Stimulated activated naive B cell treated with anti-CD40 and anti-IgM and Interleukin-4, amounts not matched to agents 10 μg/mL and 1 μg/mL and 100 μg/mL, for 72 hours (primary cell): Measurements from ENCODE around the gene ZCCHC17.
"Not testable (repeated sequence)": the region's sequence is repeated elsewhere in the genome, so short reads cannot be mapped to it uniquely, and the experiment has no call there.

ENCODE experiments used
- ATAC-seq, 2 donors: fragments of 150-1000 bp; cut with Tn5 transposase; replicated peaks; 2 replicates each; pipeline ENCODE4 v1.10.0; 2021; ENCODE audit warnings: moderate library complexity in 1 of 2
- DNase-seq: peaks from one replicate; pipeline ENCODE4 v3.0.0; 2021
- H3K27ac Mint-ChIP-seq: one replicate; pipeline ENCODE4 v1.8.0; 2022; ENCODE audit warnings: mild to moderate bottlenecking, mixed read lengths
- H3K27me3 Mint-ChIP-seq, 2 donors: one replicate each; pipeline ENCODE4 v1.8.0; 2022; ENCODE audit warnings: mixed read lengths in 2 of 2
- H3K36me3 Mint-ChIP-seq, 2 donors: one replicate each; pipeline ENCODE4 v1.8.0; 2022; ENCODE audit warnings: mixed read lengths in 2 of 2, mild to moderate bottlenecking in 1 of 2
- H3K4me1 Mint-ChIP-seq, 2 donors: one replicate each; pipeline ENCODE4 v1.8.0; 2022; ENCODE audit warnings: mixed read lengths in 2 of 2, mild to moderate bottlenecking in 1 of 2
- H3K4me3 Mint-ChIP-seq, 2 donors: one replicate each; pipeline ENCODE4 v1.8.0; 2022; ENCODE audit warnings: mild to moderate bottlenecking in 2 of 2, mixed read lengths in 2 of 2, moderate library complexity in 1 of 2
- H3K9me3 Mint-ChIP-seq, 2 donors: one replicate each; pipeline ENCODE4 v1.8.0; 2022; ENCODE audit warnings: mixed read lengths in 2 of 2, mild to moderate bottlenecking in 1 of 2

ZCCHC17 gene

GRCh38 chr1:31287791-31288190 is 9.0 kb upstream of the ZCCHC17 start:
- not testable (repeated sequence) for ATAC-seq, H3K27me3 Mint-ChIP-seq, DNase-seq, H3K4me3 Mint-ChIP-seq, H3K4me1 Mint-ChIP-seq, H3K27ac Mint-ChIP-seq, H3K9me3 Mint-ChIP-seq
- H3K36me3 Mint-ChIP-seq = peaks cover 28 to 39% of the 10 kb centered on the region in 2 donors

- no peak for ATAC-seq
- no peak overlapping the region for H3K27ac Mint-ChIP-seq
Observed at GRCh38 chr1:31289021-31289420, 7.8 kb upstream of the ZCCHC17 start.

GRCh38 chr1:31295874-31296485 is 852 bp upstream of the ZCCHC17 start:
- ATAC-seq (no peak), DNase-seq (no peak)
- H3K27me3 Mint-ChIP-seq = no peaks in the 10 kb centered on the region
- H3K4me1 Mint-ChIP-seq = peaks cover 17 to 19% of the 10 kb centered on the region in 2 donors
- H3K4me3 Mint-ChIP-seq = no peak overlapping the region
- H3K9me3 Mint-ChIP-seq = no peaks in the 10 kb centered on the region
- peaks cover 21 to 32% of the 10 kb centered on the region in 2 donors for H3K36me3 Mint-ChIP-seq
- no peak overlapping the region for H3K27ac Mint-ChIP-seq

More at GRCh38 chr1:31289021-31289420, 7.8 kb upstream of the ZCCHC17 start:
- Mint-ChIP-seq H3K27me3 (no peaks in the 10 kb centered on the region), H3K4me1 (peaks cover 2 to 7% of the 10 kb centered on the region in 2 donors), H3K36me3 (peaks cover 27 to 41% of the 10 kb centered on the region in 2 donors), H3K4me3 (no peak overlapping the region), H3K9me3 (no peaks in the 10 kb centered on the region)
- no peak for DNase-seq

GRCh38 chr1:31297277-31298247 is 730 bp downstream of the ZCCHC17 start:
- DNase-seq = no peak
- Mint-ChIP-seq H3K9me3 (no peaks in the 10 kb centered on the region), H3K4me3 (no peak overlapping the region), H3K36me3 (peaks cover 18 to 27% of the 10 kb centered on the region in 2 donors), H3K27ac (no peak overlapping the region), H3K27me3 (no peaks in the 10 kb centered on the region), H3K4me1 (peaks cover 17 to 22% of the 10 kb centered on the region in 2 donors)
- ATAC-seq = no peak

- no peak overlapping the region for H3K4me3 Mint-ChIP-seq
- H3K4me1 Mint-ChIP-seq = peaks cover 20 to 24% of the 10 kb centered on the region in 2 donors
- H3K9me3 Mint-ChIP-seq = no peaks in the 10 kb centered on the region
- no peaks in the 10 kb centered on the region for H3K27me3 Mint-ChIP-seq
- H3K36me3 Mint-ChIP-seq = peaks cover 12 to 18% of the 10 kb centered on the region in 2 donors
- DNase-seq (no peak), ATAC-seq (no peak)
- no peak overlapping the region for H3K27ac Mint-ChIP-seq
Observed at GRCh38 chr1:31299365-31299764, 2.5 kb downstream of the ZCCHC17 start.

- DNase-seq (no peak), ATAC-seq (no peak)
- no peaks in the 10 kb centered on the region for H3K9me3 Mint-ChIP-seq
- no peaks in the 10 kb centered on the region for H3K27me3 Mint-ChIP-seq
- peaks cover 14 to 20% of the 10 kb centered on the region in 2 donors for H3K4me1 Mint-ChIP-seq
- no peak overlapping the region for H3K4me3 Mint-ChIP-seq
- H3K27ac Mint-ChIP-seq = no peak overlapping the region
- H3K36me3 Mint-ChIP-seq = peaks cover 7 to 13% of the 10 kb centered on the region in 2 donors
Observed at GRCh38 chr1:31300193-31300592, 3.4 kb downstream of the ZCCHC17 start.

GRCh38 chr1:31302709-31303441 is 6.0 kb downstream of the ZCCHC17 start:
- peaks cover 9 to 18% of the 10 kb centered on the region in 2 donors for H3K4me1 Mint-ChIP-seq
- H3K36me3 Mint-ChIP-seq = peaks cover 12 to 17% of the 10 kb centered on the region in 2 donors
- DNase-seq (no peak), ATAC-seq (no peak)
- no peaks in the 10 kb centered on the region for H3K27me3 Mint-ChIP-seq
- H3K27ac Mint-ChIP-seq = no peak overlapping the region
- no peaks in the 10 kb centered on the region for H3K9me3 Mint-ChIP-seq
- H3K4me3 Mint-ChIP-seq = no peak overlapping the region

GRCh38 chr1:31306278-31306677 is 9.4 kb downstream of the ZCCHC17 start:
- DNase-seq (no peak), ATAC-seq (no peak)
- H3K27ac Mint-ChIP-seq = no peak overlapping the region
- no peak overlapping the region for H3K4me3 Mint-ChIP-seq
- no peaks in the 10 kb centered on the region for H3K27me3 Mint-ChIP-seq
- H3K9me3 Mint-ChIP-seq = no peaks in the 10 kb centered on the region
- H3K36me3 Mint-ChIP-seq = peaks cover 14 to 29% of the 10 kb centered on the region in 2 donors
- peaks cover 9 to 13% of the 10 kb centered on the region in 2 donors for H3K4me1 Mint-ChIP-seq

- peak overlapping the region; percentile 56 for H3K27ac Mint-ChIP-seq
- H3K36me3 Mint-ChIP-seq = peaks cover 19 to 31% of the 10 kb centered on the region in 2 donors
- ATAC-seq (no peak), DNase-seq (no peak)
- no peak overlapping the region for H3K4me3 Mint-ChIP-seq
- H3K4me1 Mint-ChIP-seq = peaks cover 9 to 11% of the 10 kb centered on the region in 2 donors
- H3K27me3 Mint-ChIP-seq = no peaks in the 10 kb centered on the region
- no peaks in the 10 kb centered on the region for H3K9me3 Mint-ChIP-seq
Observed at GRCh38 chr1:31308036-31308435, 11.2 kb downstream of the ZCCHC17 start.

GRCh38 chr1:31310198-31310597 is 13.4 kb downstream of the ZCCHC17 start:
- Mint-ChIP-seq H3K9me3 (no peaks in the 10 kb centered on the region), H3K4me1 (peaks cover 0 to 9% of the 10 kb centered on the region in 2 donors), H3K36me3 (peaks cover 30 to 45% of the 10 kb centered on the region in 2 donors), H3K27me3 (no peaks in the 10 kb centered on the region), H3K27ac (no peak overlapping the region), H3K4me3 (no peak overlapping the region)
- ATAC-seq = no peak
- DNase-seq = no peak

GRCh38 chr1:31315902-31316301 is 19.1 kb downstream of the ZCCHC17 start:
- H3K4me3 Mint-ChIP-seq = no peak overlapping the region
- H3K4me1 Mint-ChIP-seq = no peaks in the 10 kb centered on the region
- H3K27ac Mint-ChIP-seq = no peak overlapping the region
- ATAC-seq (no peak), DNase-seq (no peak)
- H3K36me3 Mint-ChIP-seq = peaks cover 35 to 62% of the 10 kb centered on the region in 2 donors
- H3K27me3 Mint-ChIP-seq = no peaks in the 10 kb centered on the region
- no peaks in the 10 kb centered on the region for H3K9me3 Mint-ChIP-seq

- ATAC-seq = no peak
- H3K27ac Mint-ChIP-seq = no peak overlapping the region
- H3K9me3 Mint-ChIP-seq = peaks cover 0 to 1% of the 10 kb centered on the region in 2 donors
- H3K4me1 Mint-ChIP-seq = no peaks in the 10 kb centered on the region
- no peaks in the 10 kb centered on the region for H3K27me3 Mint-ChIP-seq
- H3K4me3 Mint-ChIP-seq = no peak overlapping the region
- peaks cover 39 to 61% of the 10 kb centered on the region in 2 donors for H3K36me3 Mint-ChIP-seq
- no peak for DNase-seq
Observed at GRCh38 chr1:31318146-31318545, 21.3 kb downstream of the ZCCHC17 start.

GRCh38 chr1:31324093-31324492 is 27.3 kb downstream of the ZCCHC17 start:
- no peaks in the 10 kb centered on the region for H3K4me1 Mint-ChIP-seq
- H3K36me3 Mint-ChIP-seq = peaks cover 27 to 33% of the 10 kb centered on the region in 2 donors
- peaks cover 0 to 1% of the 10 kb centered on the region in 2 donors for H3K9me3 Mint-ChIP-seq
- no peak for DNase-seq
- no peak overlapping the region for H3K4me3 Mint-ChIP-seq
- no peaks in the 10 kb centered on the region for H3K27me3 Mint-ChIP-seq
- no peak for ATAC-seq
- no peak overlapping the region for H3K27ac Mint-ChIP-seq

- peaks cover 25 to 27% of the 10 kb centered on the region in 2 donors for H3K36me3 Mint-ChIP-seq
- H3K9me3 Mint-ChIP-seq = peaks cover 0 to 1% of the 10 kb centered on the region in 2 donors
- H3K4me3 Mint-ChIP-seq = no peak overlapping the region
- no peak overlapping the region for H3K27ac Mint-ChIP-seq
- H3K27me3 Mint-ChIP-seq = no peaks in the 10 kb centered on the region
- no peak for DNase-seq
- no peak for ATAC-seq
- no peaks in the 10 kb centered on the region for H3K4me1 Mint-ChIP-seq
Observed at GRCh38 chr1:31324992-31325391, 28.2 kb downstream of the ZCCHC17 start.
